ENCODE results near the gene GTPBP4.

- no peak for TF ChIP-seq CTCF (conservative IDR thresholded peaks at IDR 0.05)
- TF ChIP-seq EZH2 (IDR thresholded peaks at IDR 0.05; ENCODE audit: low read depth), result no peak
Observed at GRCh38 chr10:1049425-1049958, 61.3 kb downstream of the GTPBP4 start.

Measured in PC-9 (cell line).